Liver (tissue), 9 donors: ENCODE data around the gene ADCY7. TPM values are rescaled to one million over a fixed set of nuclear protein-coding genes. Genes with fewer than 3 reads are reported as not detected.

Source experiments
- DNase-seq: peaks from one replicate; pipeline ENCODE4 v3.0.0-alpha.2; 2017; ENCODE audit warnings: low spot score
- H3K27ac ChIP-seq, 2 donors: one replicate each; pipeline ENCODE4 v1.7.0; 2013; ENCODE audit warnings: inconsistent platforms in 2 of 2, low read length in 2 of 2, control low read depth in 1 of 2, low read depth in 1 of 2, mild to moderate bottlenecking in 1 of 2
- H3K27me3 ChIP-seq, 4 donors: one replicate each; pipeline versions ENCODE4 v1.6.1 to v1.7.0; 2013; ENCODE audit warnings: low read length in 3 of 4, inconsistent platforms in 1 of 4, mild to moderate bottlenecking in 1 of 4, moderate library complexity in 1 of 4; ENCODE audit not compliant: control insufficient read depth in 4 of 4, insufficient read depth in 4 of 4
- H3K36me3 ChIP-seq, 4 donors: one replicate each; pipeline versions ENCODE4 v1.6.1 to v1.7.0; 2013; ENCODE audit warnings: low read length in 3 of 4, mild to moderate bottlenecking in 3 of 4, low read depth in 1 of 4, moderate library complexity in 1 of 4; ENCODE audit not compliant: control insufficient read depth in 4 of 4, insufficient read depth in 3 of 4
- H3K4me1 ChIP-seq, 4 donors: one replicate each; pipeline versions ENCODE4 v1.6.1 to v1.7.0; 2013; ENCODE audit warnings: low read length in 3 of 4, mild to moderate bottlenecking in 3 of 4, moderate library complexity in 1 of 4; ENCODE audit not compliant: control insufficient read depth in 4 of 4, insufficient read depth in 4 of 4
- H3K4me3 ChIP-seq, 3 donors: one replicate each; pipeline versions ENCODE4 v1.6.1 to v1.7.0; 2013; ENCODE audit warnings: low read length in 3 of 3, control low read depth in 1 of 3, low read depth in 1 of 3, mild to moderate bottlenecking in 1 of 3
- H3K9ac ChIP-seq, 2 donors: one replicate each; pipeline ENCODE4 v1.7.0; 2013; ENCODE audit warnings: low read length in 2 of 2, mild to moderate bottlenecking in 2 of 2, moderate library complexity in 2 of 2, control low read depth in 1 of 2, low read depth in 1 of 2
- H3K9me3 ChIP-seq, 4 donors: one replicate each; pipeline versions ENCODE4 v1.6.1 to v1.7.0; 2013; ENCODE audit warnings: low read length in 3 of 4; ENCODE audit not compliant: control insufficient read depth in 4 of 4
- CTCF ChIP-seq: fragments of 150-350 bp; IDR thresholded peaks from 2 replicates; pipeline ENCODE4 v1.5.1; 2017; ENCODE audit warnings: improper control_type of control experiment, low read depth, low read length; ENCODE audit not compliant: missing input control
- EGR1 ChIP-seq, 2 donors: IDR thresholded peaks; 2 replicates each; pipeline ENCODE4 v1.6.1; 2016 to 2018; ENCODE audit warnings: antibody characterized with exemption in 2 of 2, low read depth in 2 of 2
- JUND ChIP-seq, 2 donors: IDR thresholded peaks; 2 replicates each; pipeline ENCODE4 v1.6.1; 2016; ENCODE audit warnings: antibody characterized with exemption in 2 of 2
- NR2F2 ChIP-seq: IDR thresholded peaks from 2 replicates; pipeline ENCODE4 v1.6.1; 2016; ENCODE audit warnings: antibody characterized with exemption
- RXRA ChIP-seq, 2 donors: IDR thresholded peaks; 2 replicates each; pipeline ENCODE4 v1.6.1; 2017 to 2018; ENCODE audit warnings: antibody characterized with exemption in 2 of 2, mild to moderate bottlenecking in 1 of 2
- TAF1 ChIP-seq: conservative IDR thresholded peaks from 2 replicates; pipeline ENCODE4 v1.6.1; 2016; ENCODE audit warnings: antibody characterized with exemption, mild to moderate bottlenecking
- WGBS: extraction: QIAGEN DNeasy Blood & Tissue Kit; methylation state at CpG from one replicate; pipeline ENCODE4 v1.1.7; 2013; 5-methylcytosine and 5-hydroxymethylcytosine counted together
- polyA plus RNA-seq, 2 donors: library from polyadenylated mRNA; stranded (reverse) in 1 of 2; unstranded in 1 of 2; fragments of 200-250 nt in 1 of 2; fragments of >200 nt in 1 of 2; fragmentation: Nextera tagmentation in 1 of 2; extraction: Ambion mirVana in 1 of 2; gene quantifications; one replicate each; pipeline versions ENCODE4 v1.2.1 to v1.2.3, GENCODE V29; 2013 to 2015
- total RNA-seq, 2 donors: library from RNA; depleted of rRNA; stranded (reverse); fragments of >200 nt; gene quantifications; one replicate each; pipeline ENCODE4 v1.2.3, GENCODE V29; 2014
- TF ChIP-seq, protein P1 (sequence below): IDR thresholded peaks from 2 replicates; pipeline ENCODE4 v1.6.1; 2016; ENCODE audit warnings: antibody characterized with exemption
- TF ChIP-seq, protein P2 (sequence below): IDR thresholded peaks from 2 replicates; pipeline ENCODE4 v1.6.1; 2016; ENCODE audit warnings: antibody characterized with exemption
- donor health status: healthy.
- donor health status: healthy.
- donor health status: healthy.
- donor health status: healthy.
- donor health status: healthy.

The ADCY7 gene
- total and polyA plus RNA-seq, 4 donors, result 1.8 to 43.9 (median 7.4) TPM

DNA sequence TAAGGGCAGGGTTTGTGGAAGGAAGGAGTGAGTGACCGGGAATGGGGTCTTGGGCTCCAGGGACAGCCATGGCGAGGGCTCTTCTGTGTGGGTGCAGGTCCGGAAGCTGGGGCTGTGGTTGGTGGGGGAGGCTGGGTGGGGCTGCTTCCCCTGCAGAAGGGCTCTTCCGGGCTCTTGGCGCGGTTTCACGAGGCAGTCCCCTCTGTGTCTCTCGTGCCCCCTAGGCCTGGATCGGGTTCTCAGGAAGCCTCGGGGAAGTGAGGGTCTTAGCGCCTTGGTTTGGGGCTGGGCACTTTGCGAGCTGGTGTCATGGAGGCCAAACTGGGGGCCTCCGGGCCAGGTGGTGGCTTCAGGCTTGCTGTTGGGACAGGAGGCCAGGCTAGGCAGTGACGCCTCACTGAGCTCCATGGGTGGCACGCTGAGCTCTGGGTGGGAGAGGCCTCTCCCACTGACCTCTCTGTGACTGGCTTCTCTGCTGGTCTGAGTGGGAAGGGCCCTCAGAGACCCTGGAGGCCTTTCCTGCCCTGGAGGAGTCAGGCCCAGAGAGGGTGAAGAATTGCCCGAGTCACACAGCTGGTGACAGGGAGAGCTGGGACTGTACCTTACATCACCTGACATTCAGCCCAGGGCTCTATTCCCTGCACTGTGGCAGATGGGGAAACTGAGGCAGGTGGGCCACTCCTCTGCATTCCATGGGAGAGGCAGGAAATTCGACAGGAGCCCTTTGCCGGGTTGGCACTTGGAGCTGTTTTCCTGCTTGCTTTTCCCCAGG, 8.2 kb downstream of the ADCY7 start:
- WGBS, result 81% methylated on average over 18 of the region's 18 CpGs
- no peak for TF ChIP-seq TAF1
- no peak for TF ChIP-seq NR2F2
- TF ChIP-seq, protein P1, sequence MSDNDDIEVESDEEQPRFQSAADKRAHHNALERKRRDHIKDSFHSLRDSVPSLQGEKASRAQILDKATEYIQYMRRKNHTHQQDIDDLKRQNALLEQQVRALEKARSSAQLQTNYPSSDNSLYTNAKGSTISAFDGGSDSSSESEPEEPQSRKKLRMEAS, result no peak
- no peak for TF ChIP-seq RXRA (IDR thresholded peaks at IDR 0.05)
- no peak for TF ChIP-seq EGR1 (IDR thresholded peaks at IDR 0.05; ENCODE audit: low read depth in 2 of 2)
- no peak for TF ChIP-seq JUND (IDR thresholded peaks at IDR 0.05)
- TF ChIP-seq, protein P2, sequence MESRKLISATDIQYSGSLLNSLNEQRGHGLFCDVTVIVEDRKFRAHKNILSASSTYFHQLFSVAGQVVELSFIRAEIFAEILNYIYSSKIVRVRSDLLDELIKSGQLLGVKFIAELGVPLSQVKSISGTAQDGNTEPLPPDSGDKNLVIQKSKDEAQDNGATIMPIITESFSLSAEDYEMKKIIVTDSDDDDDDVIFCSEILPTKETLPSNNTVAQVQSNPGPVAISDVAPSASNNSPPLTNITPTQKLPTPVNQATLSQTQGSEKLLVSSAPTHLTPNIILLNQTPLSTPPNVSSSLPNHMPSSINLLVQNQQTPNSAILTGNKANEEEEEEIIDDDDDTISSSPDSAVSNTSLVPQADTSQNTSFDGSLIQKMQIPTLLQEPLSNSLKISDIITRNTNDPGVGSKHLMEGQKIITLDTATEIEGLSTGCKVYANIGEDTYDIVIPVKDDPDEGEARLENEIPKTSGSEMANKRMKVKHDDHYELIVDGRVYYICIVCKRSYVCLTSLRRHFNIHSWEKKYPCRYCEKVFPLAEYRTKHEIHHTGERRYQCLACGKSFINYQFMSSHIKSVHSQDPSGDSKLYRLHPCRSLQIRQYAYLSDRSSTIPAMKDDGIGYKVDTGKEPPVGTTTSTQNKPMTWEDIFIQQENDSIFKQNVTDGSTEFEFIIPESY, result no peak
- no peak for DNase-seq
- Histone ChIP-seq H3K4me1 (peaks cover 0 to 3% (median 0%) of the 10 kb centered on the region in 4 donors), H3K27ac (peak overlapping the region; percentile 32 to 52), H3K4me3 (peak overlapping the region in 1 of 3 donors; percentile 15), H3K36me3 (no peaks in the 10 kb centered on the region), H3K27me3 (no peaks in the 10 kb centered on the region), H3K9me3 (no peaks in the 10 kb centered on the region), H3K9ac (no peak overlapping the region)

- no peak overlapping the region for H3K9ac ChIP-seq
- peak overlapping the region in 1 of 2 donors; percentile 52 for H3K27ac ChIP-seq
These were observed 8.7 kb downstream of the ADCY7 start for GRCh38 chr16:50275098-50275415.

More at GRCh38 chr16:50275098-50275415, 8.7 kb downstream of the ADCY7 start:
- Histone ChIP-seq H3K4me1 (peaks cover 0 to 3% (median 0%) of the 10 kb centered on the region in 4 donors), H3K36me3 (no peaks in the 10 kb centered on the region), H3K9me3 (no peaks in the 10 kb centered on the region), H3K4me3 (peak overlapping the region in 1 of 3 donors; percentile 15), H3K27me3 (no peaks in the 10 kb centered on the region)
- 92% methylated on average over 3 of the region's 3 CpGs for WGBS
- no peak for TF ChIP-seq CTCF
- no peak for TF ChIP-seq NR2F2
- no peak for DNase-seq
